Measurements from ENCODE around the gene TULP1.
"Not testable (repeated sequence)": the region's sequence is repeated elsewhere in the genome, so short reads cannot be mapped to it uniquely, and the experiment has no call there.

Gene TULP1

GRCh38 chr6:35512740-35513139, at the start of gene TULP1:
TSS of gene TULP1 (minus strand) at chr6:35512896. CDS start at chr6:35512858, 38 bp downstream.
- DNase-seq (ENCODE audit: low read depth) = no peak

- DNase-seq (ENCODE audit: low read depth) = no peak
Measured at GRCh38 chr6:35562060-35562459, 49.4 kb upstream of the TULP1 start.

GRCh38 chr6:35561113-35561512, 48.4 kb upstream of the TULP1 start:
- DNase-seq (ENCODE audit: low read depth) = no peak

GRCh38 chr6:35558571-35558970, 45.9 kb upstream of the TULP1 start:
- no peak for DNase-seq (ENCODE audit: low read depth)

GRCh38 chr6:35557239-35557638, 44.5 kb upstream of the TULP1 start:
- DNase-seq (ENCODE audit: low read depth) = no peak

- DNase-seq (ENCODE audit: low read depth) = no peak
Measured at GRCh38 chr6:35554811-35555210, 42.1 kb upstream of the TULP1 start.

- DNase-seq (ENCODE audit: low read depth) = no peak
Measured at GRCh38 chr6:35553315-35553714, 40.6 kb upstream of the TULP1 start.

- DNase-seq (ENCODE audit: low read depth) = peak; percentile 22
Measured at GRCh38 chr6:35552285-35552917, 39.7 kb upstream of the TULP1 start.

- no peak for DNase-seq (ENCODE audit: low read depth)
Measured at GRCh38 chr6:35550437-35550836, 37.7 kb upstream of the TULP1 start.

GRCh38 chr6:35547676-35548075, 35.0 kb upstream of the TULP1 start:
- DNase-seq (ENCODE audit: low read depth) = no peak

- DNase-seq (ENCODE audit: low read depth) = no peak
Measured at GRCh38 chr6:35544769-35545361, 32.2 kb upstream of the TULP1 start.

GRCh38 chr6:35543459-35544193, 30.9 kb upstream of the TULP1 start:
- no peak for DNase-seq (ENCODE audit: low read depth)

GRCh38 chr6:35541836-35542235, 29.1 kb upstream of the TULP1 start:
- DNase-seq (ENCODE audit: low read depth) = no peak

GRCh38 chr6:35539223-35539622, 26.5 kb upstream of the TULP1 start:
- no peak for DNase-seq (ENCODE audit: low read depth)

- DNase-seq (ENCODE audit: low read depth) = not testable (repeated sequence)
Measured at GRCh38 chr6:35535847-35536246, 23.2 kb upstream of the TULP1 start.

GRCh38 chr6:35534407-35535170, 21.9 kb upstream of the TULP1 start:
- DNase-seq (ENCODE audit: low read depth) = no peak

- no peak for DNase-seq (ENCODE audit: low read depth)
Measured at GRCh38 chr6:35533981-35534380, 21.3 kb upstream of the TULP1 start.

GRCh38 chr6:35532126-35532525, 19.4 kb upstream of the TULP1 start:
- DNase-seq (ENCODE audit: low read depth) = no peak

- no peak for DNase-seq (ENCODE audit: low read depth)
Measured at GRCh38 chr6:35524380-35525020, 11.8 kb upstream of the TULP1 start.

- DNase-seq (ENCODE audit: low read depth) = peak; percentile 53
Measured at GRCh38 chr6:35522660-35523658, 10.3 kb upstream of the TULP1 start.

GRCh38 chr6:35522151-35522550, 9.5 kb upstream of the TULP1 start:
- DNase-seq (ENCODE audit: low read depth) = no peak
